ENCODE results near the gene DMBX1. TPM values are rescaled to one million over a fixed set of nuclear protein-coding genes. Genes with fewer than 3 reads are reported as not detected.

DMBX1 gene
- polyA plus RNA-seq, 1 donor, result not detected

DNA sequence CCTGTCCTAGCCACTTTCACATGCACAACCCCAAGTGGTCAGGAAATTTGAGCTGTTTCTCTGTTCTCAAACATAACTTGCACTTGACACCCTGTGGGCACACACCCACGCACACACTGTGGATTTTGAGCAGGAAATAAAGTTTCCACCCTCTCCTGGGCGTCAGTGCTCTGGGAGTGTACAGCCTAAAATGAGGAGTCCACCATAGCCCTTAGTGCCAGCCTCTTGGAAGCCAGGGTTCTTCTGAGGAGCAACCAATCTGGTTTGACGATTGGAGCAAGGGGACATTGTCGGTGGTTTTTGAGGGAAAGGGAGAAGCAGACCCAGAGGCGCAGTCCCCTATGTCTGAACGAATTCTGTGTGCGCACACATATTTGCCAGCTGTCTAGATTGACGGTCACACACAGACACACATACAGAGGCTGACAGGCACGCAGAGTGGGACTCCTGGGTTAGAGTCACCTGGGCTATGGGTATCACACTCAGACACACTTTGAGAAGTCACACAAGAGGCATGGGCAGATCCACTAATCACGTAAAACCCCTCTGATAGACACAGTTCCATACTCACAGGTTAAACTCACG, 2.7 kb downstream of the DMBX1 start:
- Histone ChIP-seq H3K4me1 (ENCODE audit: control insufficient read depth, insufficient read depth, low read length) (peaks cover 9% of the 10 kb centered on the region), H3K27ac (ENCODE audit: low read length) (no peak overlapping the region), H3K9me3 (ENCODE audit: control insufficient read depth, low read depth, low read length) (peaks cover 6% of the 10 kb centered on the region), H3K36me3 (ENCODE audit: control insufficient read depth, insufficient read depth, low read length) (no peaks in the 10 kb centered on the region), H3K27me3 (ENCODE audit: control insufficient read depth, insufficient read depth, low read length) (peaks cover 97% of the 10 kb centered on the region), H3K4me3 (ENCODE audit: low read length) (no peak overlapping the region)
- DNase-seq, result no peak
- WGBS (ENCODE audit: insufficient coverage, low lambda C conversion rate), result no CpG with 5 or more reads among the region's 11 CpGs

DNA sequence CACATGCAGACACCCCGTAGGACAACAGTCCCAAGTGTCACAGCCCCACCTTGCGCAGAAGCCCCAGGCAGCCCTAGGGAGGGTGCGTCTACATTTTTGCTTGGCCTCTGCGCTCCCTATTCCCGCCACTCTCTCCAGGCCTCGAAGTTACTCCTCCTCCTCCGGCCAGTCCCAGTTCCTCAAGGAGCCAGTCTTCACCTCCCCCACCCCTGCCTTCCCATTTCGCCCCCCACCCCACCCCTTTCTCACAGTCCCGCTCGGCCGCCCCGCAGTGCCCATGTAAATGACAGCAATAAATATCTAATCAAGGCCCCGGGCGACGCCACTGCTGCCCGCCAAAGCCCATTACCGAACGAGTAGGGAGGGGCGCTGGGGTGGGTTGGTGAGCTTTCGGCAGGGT, 3.2 kb downstream of the DMBX1 start:
- Histone ChIP-seq H3K4me1 (ENCODE audit: control insufficient read depth, insufficient read depth, low read length) (peaks cover 9% of the 10 kb centered on the region), H3K27me3 (ENCODE audit: control insufficient read depth, insufficient read depth, low read length) (peaks cover 97% of the 10 kb centered on the region), H3K27ac (ENCODE audit: low read length) (no peak overlapping the region), H3K36me3 (ENCODE audit: control insufficient read depth, insufficient read depth, low read length) (no peaks in the 10 kb centered on the region), H3K9me3 (ENCODE audit: control insufficient read depth, low read depth, low read length) (peaks cover 6% of the 10 kb centered on the region), H3K4me3 (ENCODE audit: low read length) (no peak overlapping the region)
- no peak for DNase-seq
- no CpG with 5 or more reads among the region's 20 CpGs for WGBS (ENCODE audit: insufficient coverage, low lambda C conversion rate)

DNA sequence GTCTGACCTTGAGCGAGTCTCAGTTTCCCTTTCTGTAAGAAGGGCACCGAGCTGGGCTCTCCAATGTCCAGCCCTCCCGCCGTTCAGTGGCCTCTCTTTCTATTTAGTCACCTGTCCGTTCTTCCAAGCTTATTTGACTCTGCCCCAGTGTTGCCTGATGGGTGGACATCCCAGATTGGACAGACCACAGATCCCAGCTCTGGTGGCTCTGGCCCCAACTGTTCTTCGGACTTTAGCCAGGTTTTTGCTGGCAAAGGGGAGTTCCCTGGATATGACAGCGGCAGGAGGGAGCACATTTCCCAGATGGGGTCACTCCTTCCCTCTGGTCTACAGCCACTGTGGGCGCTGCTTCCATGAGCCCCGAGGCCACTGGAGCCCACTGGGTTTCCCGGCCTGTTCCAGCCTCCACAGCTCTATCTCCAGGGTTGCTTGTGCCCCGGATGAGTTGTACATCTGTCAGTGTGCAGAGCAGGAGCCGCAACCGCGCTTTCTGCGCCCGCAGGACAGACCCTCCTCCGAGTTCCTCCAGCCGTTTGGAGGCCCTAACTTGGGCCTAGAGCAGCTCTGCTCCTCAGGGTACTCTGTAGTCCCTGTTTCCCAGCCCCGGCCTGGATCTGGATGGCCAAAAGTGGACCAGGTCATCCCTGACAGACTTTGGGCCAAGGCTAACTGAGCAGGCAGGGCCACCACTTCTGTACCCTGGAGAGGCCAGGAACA, 3.8 kb downstream of the DMBX1 start:
- DNase-seq, result no peak
- Histone ChIP-seq H3K4me3 (ENCODE audit: low read length) (no peak overlapping the region), H3K27ac (ENCODE audit: low read length) (no peak overlapping the region), H3K9me3 (ENCODE audit: control insufficient read depth, low read depth, low read length) (peaks cover 6% of the 10 kb centered on the region), H3K27me3 (ENCODE audit: control insufficient read depth, insufficient read depth, low read length) (peaks cover 93% of the 10 kb centered on the region), H3K4me1 (ENCODE audit: control insufficient read depth, insufficient read depth, low read length) (peaks cover 9% of the 10 kb centered on the region), H3K36me3 (ENCODE audit: control insufficient read depth, insufficient read depth, low read length) (no peaks in the 10 kb centered on the region)
- no CpG with 5 or more reads among the region's 19 CpGs for WGBS (ENCODE audit: insufficient coverage, low lambda C conversion rate)

DNA sequence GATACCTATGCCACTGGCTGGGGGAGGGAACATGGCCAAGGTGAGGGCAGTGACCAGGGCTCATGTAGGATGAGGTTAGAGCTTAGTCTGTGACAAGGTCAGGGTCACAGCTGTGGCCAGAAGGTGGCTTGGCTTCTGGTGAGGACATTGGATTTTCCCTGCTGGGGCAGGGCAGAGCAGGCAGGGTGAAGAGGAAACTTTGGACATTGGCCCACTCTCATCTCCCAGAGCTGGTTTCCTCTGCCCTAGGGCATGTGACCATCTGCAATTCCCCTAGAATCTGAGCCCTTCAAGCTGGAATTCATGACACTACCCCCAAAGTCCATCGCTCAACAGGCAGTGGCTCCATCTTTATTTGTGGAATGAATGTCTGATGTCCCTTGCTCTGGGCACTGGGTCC, 5.3 kb downstream of the DMBX1 start:
- no peaks in the 10 kb centered on the region for H3K9me3 ChIP-seq (ENCODE audit: control insufficient read depth, low read depth, low read length)
- peaks cover 84% of the 10 kb centered on the region for H3K27me3 ChIP-seq (ENCODE audit: control insufficient read depth, insufficient read depth, low read length)
- DNase-seq, result peak in 1 of 2 donors; percentile 17
- H3K4me1 ChIP-seq (ENCODE audit: control insufficient read depth, insufficient read depth, low read length), result no peaks in the 10 kb centered on the region
- WGBS (ENCODE audit: insufficient coverage, low lambda C conversion rate), result no CpG with 5 or more reads among the region's 1 CpG
- H3K4me3 ChIP-seq (ENCODE audit: low read length), result no peak overlapping the region
- H3K36me3 ChIP-seq (ENCODE audit: control insufficient read depth, insufficient read depth, low read length), result no peaks in the 10 kb centered on the region
- no peak overlapping the region for H3K27ac ChIP-seq (ENCODE audit: low read length)

DNA sequence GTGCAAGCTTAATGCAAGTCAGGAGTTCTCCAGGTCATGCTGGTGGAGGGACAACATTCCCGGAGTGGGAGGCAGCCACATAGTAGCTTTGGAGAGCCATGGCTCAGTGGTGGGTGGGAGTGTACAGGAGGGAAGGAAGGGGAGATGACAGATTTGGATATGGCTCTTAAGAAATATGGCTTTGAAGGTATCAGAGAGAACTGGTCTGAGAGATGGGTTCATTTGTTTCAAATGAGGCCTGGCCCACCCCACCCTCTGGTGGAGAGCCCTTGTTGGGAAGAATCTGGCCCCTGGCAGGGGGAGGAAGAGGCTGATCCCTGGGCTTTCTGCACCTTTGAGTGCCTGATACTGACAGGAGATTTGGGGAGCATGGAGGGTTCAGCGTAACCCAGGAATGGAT, 6.1 kb downstream of the DMBX1 start:
- DNase-seq, result no peak
- H3K36me3 ChIP-seq (ENCODE audit: control insufficient read depth, insufficient read depth, low read length), result no peaks in the 10 kb centered on the region
- H3K27ac ChIP-seq (ENCODE audit: low read length), result no peak overlapping the region
- H3K4me1 ChIP-seq (ENCODE audit: control insufficient read depth, insufficient read depth, low read length), result no peaks in the 10 kb centered on the region
- no CpG with 5 or more reads among the region's 2 CpGs for WGBS (ENCODE audit: insufficient coverage, low lambda C conversion rate)
- peaks cover 81% of the 10 kb centered on the region for H3K27me3 ChIP-seq (ENCODE audit: control insufficient read depth, insufficient read depth, low read length)
- no peaks in the 10 kb centered on the region for H3K9me3 ChIP-seq (ENCODE audit: control insufficient read depth, low read depth, low read length)
- H3K4me3 ChIP-seq (ENCODE audit: low read length), result no peak overlapping the region

DNA sequence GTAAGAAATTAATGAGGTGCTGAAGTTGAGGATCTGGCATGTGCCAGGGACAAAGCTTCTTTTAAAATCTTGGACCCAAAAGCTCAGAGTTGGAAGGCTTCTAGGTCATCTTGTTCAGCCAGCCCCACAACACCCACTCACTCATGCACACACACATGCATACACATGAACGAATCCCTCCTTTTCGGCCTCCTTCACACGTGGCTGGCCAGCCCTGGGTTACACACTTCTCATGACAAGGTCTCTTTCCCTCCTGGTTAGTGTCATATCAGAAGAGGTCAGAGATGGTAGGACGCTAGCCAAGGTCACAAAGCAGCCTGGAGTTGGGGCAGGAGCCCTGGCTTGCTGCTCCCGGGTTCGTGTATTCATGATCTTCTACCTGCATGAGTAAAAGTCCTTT, 6.9 kb downstream of the DMBX1 start:
- Histone ChIP-seq H3K27me3 (ENCODE audit: control insufficient read depth, insufficient read depth, low read length) (peaks cover 79% of the 10 kb centered on the region), H3K9me3 (ENCODE audit: control insufficient read depth, low read depth, low read length) (no peaks in the 10 kb centered on the region), H3K4me1 (ENCODE audit: control insufficient read depth, insufficient read depth, low read length) (no peaks in the 10 kb centered on the region), H3K27ac (ENCODE audit: low read length) (no peak overlapping the region), H3K4me3 (ENCODE audit: low read length) (no peak overlapping the region), H3K36me3 (ENCODE audit: control insufficient read depth, insufficient read depth, low read length) (no peaks in the 10 kb centered on the region)
- WGBS (ENCODE audit: insufficient coverage, low lambda C conversion rate), result no CpG with 5 or more reads among the region's 6 CpGs
- DNase-seq, result no peak

DNA sequence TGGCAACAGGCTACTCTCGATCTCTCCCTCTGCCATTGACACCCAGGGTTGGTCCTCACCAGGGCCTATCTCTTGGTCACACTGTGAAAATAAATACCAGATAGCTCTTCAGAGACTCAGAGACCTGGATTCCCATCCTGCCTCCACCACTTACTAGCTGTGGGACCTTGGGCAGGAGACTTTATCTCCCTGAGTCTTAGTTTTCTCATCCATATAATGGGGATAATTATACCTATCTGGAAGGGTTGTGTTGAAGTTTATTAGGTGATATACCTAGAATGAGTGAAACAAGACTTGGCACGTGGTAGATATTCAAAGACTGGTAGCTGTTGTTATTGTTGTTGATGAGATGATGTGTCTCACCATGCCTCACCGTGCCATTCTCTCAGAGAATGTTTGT, 7.4 kb downstream of the DMBX1 start:
- H3K27me3 ChIP-seq (ENCODE audit: control insufficient read depth, insufficient read depth, low read length), result peaks cover 76% of the 10 kb centered on the region
- DNase-seq, result no peak
- no CpG with 5 or more reads among the region's 3 CpGs for WGBS (ENCODE audit: insufficient coverage, low lambda C conversion rate)

DNA sequence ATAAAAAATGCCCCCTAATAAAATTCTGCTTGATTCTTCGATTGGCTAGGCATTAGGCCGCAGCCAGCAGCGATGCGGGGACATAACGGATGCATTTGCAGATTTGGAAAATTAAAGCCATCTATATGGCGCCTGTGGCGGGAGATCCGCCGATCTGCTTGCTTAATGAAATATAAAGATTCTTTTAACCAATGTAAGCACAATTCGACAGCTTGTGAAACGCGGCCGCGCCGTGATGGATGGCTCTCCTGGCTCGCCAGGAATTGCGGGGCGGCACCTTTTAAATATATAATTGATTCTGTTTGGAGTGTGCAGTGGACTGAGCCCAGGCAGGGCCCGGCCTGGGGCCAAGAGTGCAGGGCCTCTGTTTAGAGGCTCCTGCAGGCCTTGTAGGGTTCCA, 8.0 kb downstream of the DMBX1 start:
- no peak for DNase-seq
- H3K4me3 ChIP-seq (ENCODE audit: low read length), result no peak overlapping the region
- peaks cover 76% of the 10 kb centered on the region for H3K27me3 ChIP-seq (ENCODE audit: control insufficient read depth, insufficient read depth, low read length)
- H3K4me1 ChIP-seq (ENCODE audit: control insufficient read depth, insufficient read depth, low read length), result no peaks in the 10 kb centered on the region
- no peaks in the 10 kb centered on the region for H3K36me3 ChIP-seq (ENCODE audit: control insufficient read depth, insufficient read depth, low read length)
- WGBS (ENCODE audit: insufficient coverage, low lambda C conversion rate), result no CpG with 5 or more reads among the region's 19 CpGs
- no peaks in the 10 kb centered on the region for H3K9me3 ChIP-seq (ENCODE audit: control insufficient read depth, low read depth, low read length)
- H3K27ac ChIP-seq (ENCODE audit: low read length), result no peak overlapping the region

More for the DNA sequence above, 7.4 kb downstream of the DMBX1 start:
- H3K4me3 ChIP-seq (ENCODE audit: low read length), result no peak overlapping the region
- no peaks in the 10 kb centered on the region for H3K9me3 ChIP-seq (ENCODE audit: control insufficient read depth, low read depth, low read length)
- no peak overlapping the region for H3K27ac ChIP-seq (ENCODE audit: low read length)
- no peaks in the 10 kb centered on the region for H3K36me3 ChIP-seq (ENCODE audit: control insufficient read depth, insufficient read depth, low read length)
- no peaks in the 10 kb centered on the region for H3K4me1 ChIP-seq (ENCODE audit: control insufficient read depth, insufficient read depth, low read length)

DNA sequence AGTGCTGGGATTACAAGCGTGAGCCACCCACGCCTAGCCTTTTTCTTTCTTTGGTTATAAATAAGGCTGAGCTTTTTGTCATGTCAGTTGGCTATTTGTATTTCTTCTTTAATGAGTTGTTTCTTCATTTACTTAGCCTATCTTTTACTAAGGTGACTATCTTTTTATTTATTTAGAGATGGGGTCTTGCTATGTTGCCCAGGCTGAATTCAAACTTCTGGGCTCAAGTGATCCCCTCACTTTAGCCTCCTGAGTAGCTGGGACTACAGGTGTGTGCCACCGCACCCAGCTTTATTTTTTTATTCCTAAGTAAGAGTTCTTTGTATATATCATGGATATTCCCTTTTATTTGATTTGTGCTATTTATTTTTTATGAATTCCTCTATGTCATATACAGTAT, 11.9 kb downstream of the DMBX1 start:
- Histone ChIP-seq H3K27me3 (ENCODE audit: control insufficient read depth, insufficient read depth, low read length) (peaks cover 47% of the 10 kb centered on the region), H3K4me1 (ENCODE audit: control insufficient read depth, insufficient read depth, low read length) (no peaks in the 10 kb centered on the region), H3K27ac (ENCODE audit: low read length) (no peak overlapping the region), H3K9me3 (ENCODE audit: control insufficient read depth, low read depth, low read length) (no peaks in the 10 kb centered on the region), H3K4me3 (ENCODE audit: low read length) (no peak overlapping the region), H3K36me3 (ENCODE audit: control insufficient read depth, insufficient read depth, low read length) (no peaks in the 10 kb centered on the region)
- 100% methylated on average over 1 of the region's 3 CpGs for WGBS (ENCODE audit: insufficient coverage, low lambda C conversion rate)
- DNase-seq, result no peak

DNA sequence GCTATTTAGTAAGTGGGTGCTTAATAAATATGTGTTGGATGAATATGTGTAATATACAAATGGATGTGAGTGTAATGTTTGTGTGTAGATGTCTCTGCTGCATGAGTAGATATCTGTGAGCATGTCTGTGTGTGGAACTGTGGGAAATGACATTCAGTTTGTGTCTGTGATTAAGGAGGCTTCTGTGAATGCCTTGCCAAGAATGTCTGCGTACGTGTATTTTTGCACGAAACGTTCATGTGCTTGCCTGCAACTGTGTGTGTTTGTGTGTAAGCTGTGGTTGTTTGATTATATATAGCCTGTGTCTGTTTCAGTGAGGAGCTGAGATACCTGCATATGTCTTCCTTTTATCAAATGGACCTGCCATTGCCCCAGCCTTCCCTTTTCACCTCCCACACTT, 13.8 kb downstream of the DMBX1 start:
- Histone ChIP-seq H3K4me1 (ENCODE audit: control insufficient read depth, insufficient read depth, low read length) (no peaks in the 10 kb centered on the region), H3K27me3 (ENCODE audit: control insufficient read depth, insufficient read depth, low read length) (peaks cover 34% of the 10 kb centered on the region), H3K9me3 (ENCODE audit: control insufficient read depth, low read depth, low read length) (no peaks in the 10 kb centered on the region), H3K36me3 (ENCODE audit: control insufficient read depth, insufficient read depth, low read length) (no peaks in the 10 kb centered on the region), H3K27ac (ENCODE audit: low read length) (no peak overlapping the region), H3K4me3 (ENCODE audit: low read length) (no peak overlapping the region)
- DNase-seq, result no peak
- no CpG with 5 or more reads among the region's 4 CpGs for WGBS (ENCODE audit: insufficient coverage, low lambda C conversion rate)
